HG03460 (cell line): Measurements from ENCODE around the gene TRIM2.
"Not testable (repeated sequence)": the region's sequence is repeated elsewhere in the genome, so short reads cannot be mapped to it uniquely, and the experiment has no call there.

Experiments
- ATAC-seq: cut with Tn5 transposase; IDR thresholded peaks from one replicate; pipeline ENCODE4 v1.9.1; 2021; ENCODE audit not compliant: unreplicated experiment

TRIM2 gene

GRCh38 chr4:153204247-153204671, at the start of gene TRIM2:
TSS of gene TRIM2 (plus strand) at chr4:153204443. CDS start at chr4:153204531, 88 bp downstream.
- no peak for ATAC-seq

GRCh38 chr4:153155686-153156085, 48.6 kb upstream of the TRIM2 start:
- no peak for ATAC-seq

- no peak for ATAC-seq
Measured at GRCh38 chr4:153156263-153156662, 48.0 kb upstream of the TRIM2 start.

- ATAC-seq = no peak
Measured at GRCh38 chr4:153156721-153157120, 47.5 kb upstream of the TRIM2 start.

GRCh38 chr4:153159016-153159415, 45.2 kb upstream of the TRIM2 start:
- ATAC-seq = no peak

- no peak for ATAC-seq
Measured at GRCh38 chr4:153159728-153160221, 44.5 kb upstream of the TRIM2 start.

GRCh38 chr4:153160821-153161220, 43.4 kb upstream of the TRIM2 start:
- no peak for ATAC-seq

GRCh38 chr4:153161226-153161963, 42.8 kb upstream of the TRIM2 start:
- no peak for ATAC-seq

- ATAC-seq = not testable (repeated sequence)
Measured at GRCh38 chr4:153165236-153165635, 39.0 kb upstream of the TRIM2 start.

- no peak for ATAC-seq
Measured at GRCh38 chr4:153166716-153167501, 37.3 kb upstream of the TRIM2 start.

GRCh38 chr4:153169776-153170175, 34.5 kb upstream of the TRIM2 start:
- no peak for ATAC-seq

- no peak for ATAC-seq
Measured at GRCh38 chr4:153170407-153170806, 33.8 kb upstream of the TRIM2 start.

- no peak for ATAC-seq
Measured at GRCh38 chr4:153174821-153175567, 29.2 kb upstream of the TRIM2 start.

GRCh38 chr4:153176938-153177337, 27.3 kb upstream of the TRIM2 start:
- no peak for ATAC-seq

- no peak for ATAC-seq
Measured at GRCh38 chr4:153177841-153178240, 26.4 kb upstream of the TRIM2 start.

- no peak for ATAC-seq
Measured at GRCh38 chr4:153179100-153179499, 25.1 kb upstream of the TRIM2 start.

- ATAC-seq = no peak
Measured at GRCh38 chr4:153181293-153181692, 22.9 kb upstream of the TRIM2 start.

- ATAC-seq = no peak
Measured at GRCh38 chr4:153181700-153182099, 22.5 kb upstream of the TRIM2 start.

- no peak for ATAC-seq
Measured at GRCh38 chr4:153183146-153183545, 21.1 kb upstream of the TRIM2 start.

- no peak for ATAC-seq
Measured at GRCh38 chr4:153185331-153185852, 18.9 kb upstream of the TRIM2 start.
